MG63 (cell line): Measurements from ENCODE around the gene CWC27. TPM values are rescaled to one million over a fixed set of nuclear protein-coding genes. Genes with fewer than 3 reads are reported as not detected.
"Not testable (repeated sequence)": the region's sequence is repeated elsewhere in the genome, so short reads cannot be mapped to it uniquely, and the experiment has no call there.

Source experiments
- DNase-seq: peaks from one replicate; pipeline ENCODE4 v3.0.0-alpha.2; 2020
- H3K27me3 ChIP-seq: fragments of 250-450 bp; sonication (Bioruptor Pico); 2 replicates; pipeline ENCODE4 v1.5.1; 2020; ENCODE audit warnings: mild to moderate bottlenecking, moderate library complexity
- H3K36me3 ChIP-seq: fragments of 250-450 bp; sonication (Bioruptor Pico); 2 replicates; pipeline ENCODE4 v1.5.1; 2020; ENCODE audit warnings: mild to moderate bottlenecking, moderate library complexity
- H3K4me3 ChIP-seq: fragments of 250-450 bp; sonication (Bioruptor Pico); 2 replicates; pipeline ENCODE4 v1.5.1; 2020; ENCODE audit warnings: mild to moderate bottlenecking, moderate library complexity
- H3K9me3 ChIP-seq: fragments of 250-450 bp; sonication (Bioruptor Pico); 2 replicates; pipeline ENCODE4 v1.5.1; 2020; ENCODE audit warnings: mild to moderate bottlenecking, moderate library complexity
- total RNA-seq: library from RNA; depleted of rRNA; stranded (reverse); fragments of >200 nt; shearing (Covaris generic); gene quantifications from 2 replicates; pipeline ENCODE4 v1.2.3, GENCODE V29; 2014; ENCODE audit warnings: low replicate concordance

The CWC27 gene
- total RNA-seq, 1 experiment from 2014 or later: 12.3 TPM

DNA sequence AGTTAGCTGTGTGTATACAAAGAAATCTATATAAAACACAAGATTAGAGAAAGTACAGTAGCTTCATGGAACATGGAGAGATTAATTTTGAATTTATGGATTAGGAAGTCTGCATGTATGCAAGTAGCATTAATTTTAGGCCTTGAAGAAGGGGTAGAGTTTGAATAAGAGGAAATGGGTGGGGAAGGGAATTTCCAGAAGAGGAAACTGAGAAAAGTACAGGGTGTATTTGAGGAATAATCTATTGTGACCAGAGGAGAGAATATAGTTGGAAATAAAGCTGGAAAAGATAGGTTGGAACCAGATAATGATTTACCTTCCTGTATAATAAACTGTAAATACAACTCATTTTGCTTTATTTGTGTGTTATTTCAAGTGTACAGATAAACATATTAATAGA, 53.6 kb downstream of the CWC27 start:
- DNase-seq: no peak
- Histone ChIP-seq H3K4me3 (no peak overlapping the region), H3K9me3 (no peaks in the 10 kb centered on the region), H3K27me3 (no peaks in the 10 kb centered on the region), H3K36me3 (no peaks in the 10 kb centered on the region)

DNA sequence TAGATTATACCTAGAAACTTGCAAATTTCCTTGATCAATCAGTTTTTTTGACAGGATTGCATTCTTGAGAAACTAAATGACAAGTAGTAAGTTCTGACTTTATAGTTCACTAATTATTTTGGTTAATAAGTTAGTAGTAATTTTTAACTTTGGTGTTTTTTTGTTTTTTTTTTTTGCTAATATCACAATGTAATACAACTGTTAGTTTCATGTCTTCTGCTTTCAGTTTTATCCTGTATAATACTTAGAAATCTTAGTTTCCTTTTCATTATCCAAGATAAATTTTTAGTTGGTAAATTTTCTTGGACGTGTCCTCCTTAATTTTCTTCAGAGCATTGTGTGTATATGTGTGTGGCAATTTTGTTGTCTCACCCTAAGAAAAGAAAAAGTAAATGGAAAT, 57.8 kb downstream of the CWC27 start:
- Histone ChIP-seq H3K9me3 (no peaks in the 10 kb centered on the region; the same call in 1 of the 2 replicates), H3K4me3 (no peak overlapping the region), H3K36me3 (no peaks in the 10 kb centered on the region; the same call in 1 of the 2 replicates), H3K27me3 (no peaks in the 10 kb centered on the region)
- DNase-seq: no peak

DNA sequence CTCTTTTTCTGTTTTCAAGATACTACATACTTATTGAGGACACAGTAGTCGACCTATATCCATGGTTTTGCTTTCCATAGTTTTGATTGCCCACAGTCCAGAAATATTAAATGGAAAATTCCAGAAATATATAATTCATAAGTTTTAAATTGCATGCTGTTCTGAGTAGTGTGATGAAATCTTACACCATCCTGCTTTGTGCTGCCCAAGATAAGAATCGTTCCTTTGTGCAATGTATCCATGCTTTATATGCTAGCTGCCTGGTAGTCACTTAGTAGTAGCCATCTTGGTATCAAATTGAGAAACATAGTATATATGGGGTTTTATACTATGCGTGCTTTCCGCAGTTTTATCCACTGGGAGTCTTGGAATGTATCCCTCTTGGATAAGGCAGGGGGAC, 59.0 kb downstream of the CWC27 start:
- DNase-seq: no peak

DNA sequence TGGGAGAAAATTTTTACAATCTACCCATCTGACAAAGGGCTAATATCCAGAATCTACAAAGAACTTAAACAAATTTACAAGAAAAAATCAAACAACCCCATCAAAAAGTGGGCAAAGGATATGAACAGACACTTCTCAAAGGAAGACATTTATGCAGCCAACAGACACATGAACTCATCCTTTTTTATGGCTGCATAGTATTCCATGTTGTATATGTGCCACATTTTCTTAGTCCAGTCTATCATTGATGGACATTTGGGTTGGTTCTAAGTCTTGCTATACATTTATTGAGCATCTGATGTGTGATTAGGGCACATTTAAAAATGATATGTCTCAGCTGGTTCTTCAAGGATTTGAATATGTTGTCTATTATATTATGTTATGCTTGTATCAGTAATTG, 61.9 kb downstream of the CWC27 start:
- not testable (repeated sequence) for H3K27me3 ChIP-seq, H3K9me3 ChIP-seq, DNase-seq, H3K36me3 ChIP-seq, H3K4me3 ChIP-seq

More for the DNA sequence above, 59.0 kb downstream of the CWC27 start:
- Histone ChIP-seq H3K4me3 (no peak overlapping the region), H3K36me3 (no peaks in the 10 kb centered on the region; the same call in 1 of the 2 replicates), H3K9me3 (no peaks in the 10 kb centered on the region; the same call in 1 of the 2 replicates), H3K27me3 (no peaks in the 10 kb centered on the region)

DNA sequence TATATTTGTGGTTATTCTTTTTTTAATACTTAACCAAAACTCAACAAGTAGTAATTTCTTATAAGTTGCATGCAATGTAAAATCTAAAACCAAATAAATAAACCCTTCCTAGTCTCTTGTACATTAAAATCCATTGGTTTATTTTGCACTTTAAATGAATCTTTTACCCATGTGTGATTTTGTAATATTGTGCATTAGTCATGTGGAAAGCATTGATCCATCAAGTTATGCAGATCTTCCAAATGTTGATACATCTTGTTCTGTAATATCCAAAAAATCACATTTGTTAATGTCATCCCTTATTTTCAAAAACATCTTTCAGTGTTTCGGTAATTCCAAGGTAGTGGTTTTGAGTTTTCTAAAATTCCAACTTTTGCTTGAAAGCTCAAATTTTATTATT, 63.3 kb downstream of the CWC27 start:
- DNase-seq: no peak
- Histone ChIP-seq H3K9me3 (no peaks in the 10 kb centered on the region; the same call in 1 of the 2 replicates), H3K4me3 (no peak overlapping the region), H3K27me3 (no peaks in the 10 kb centered on the region), H3K36me3 (no peaks in the 10 kb centered on the region; the same call in 1 of the 2 replicates)

DNA sequence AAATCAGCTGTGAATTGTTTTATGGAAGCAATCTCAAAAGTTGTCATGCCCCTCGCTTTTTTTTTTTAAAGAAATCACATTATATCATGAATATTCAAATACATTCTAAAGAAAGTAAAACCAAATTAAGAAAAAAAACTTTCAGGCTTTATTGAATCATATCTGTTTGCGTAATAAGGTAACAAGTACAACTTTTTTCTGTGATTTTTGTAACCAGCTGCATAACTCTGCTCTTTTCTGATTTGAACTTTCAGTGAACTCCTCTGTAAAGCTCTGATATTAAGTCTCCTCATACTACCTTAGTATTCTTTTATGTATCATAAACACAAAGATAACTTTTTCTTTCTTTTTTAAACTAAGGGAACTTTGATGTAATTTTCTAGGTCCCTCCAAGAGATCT, 65.3 kb downstream of the CWC27 start:
- Histone ChIP-seq H3K9me3 (no peaks in the 10 kb centered on the region), H3K4me3 (no peak overlapping the region), H3K36me3 (no peaks in the 10 kb centered on the region), H3K27me3 (no peaks in the 10 kb centered on the region)
- DNase-seq: no peak

DNA sequence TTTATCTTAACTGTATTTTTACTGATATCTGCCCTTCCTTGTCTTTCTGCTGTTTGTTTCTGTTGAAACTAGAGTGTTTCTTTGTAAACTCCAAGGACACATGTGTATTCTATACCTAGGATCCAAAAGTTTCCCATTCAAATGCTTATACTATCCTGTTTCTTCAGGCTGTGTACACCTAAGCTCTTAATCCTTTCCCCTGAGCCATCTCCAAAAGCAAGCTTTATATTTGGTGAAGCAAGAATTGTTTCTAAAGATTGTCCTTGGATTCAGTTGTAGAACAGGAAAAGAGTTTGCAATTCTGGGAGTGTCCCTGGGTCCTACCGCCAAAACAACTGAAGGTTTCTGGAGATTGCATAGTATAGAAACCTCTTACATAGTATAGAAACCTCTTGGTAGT, 65.9 kb downstream of the CWC27 start:
- no peak for DNase-seq
- H3K9me3 ChIP-seq: no peaks in the 10 kb centered on the region
- no peaks in the 10 kb centered on the region for H3K36me3 ChIP-seq
- H3K4me3 ChIP-seq: no peak overlapping the region
- no peaks in the 10 kb centered on the region for H3K27me3 ChIP-seq

DNA sequence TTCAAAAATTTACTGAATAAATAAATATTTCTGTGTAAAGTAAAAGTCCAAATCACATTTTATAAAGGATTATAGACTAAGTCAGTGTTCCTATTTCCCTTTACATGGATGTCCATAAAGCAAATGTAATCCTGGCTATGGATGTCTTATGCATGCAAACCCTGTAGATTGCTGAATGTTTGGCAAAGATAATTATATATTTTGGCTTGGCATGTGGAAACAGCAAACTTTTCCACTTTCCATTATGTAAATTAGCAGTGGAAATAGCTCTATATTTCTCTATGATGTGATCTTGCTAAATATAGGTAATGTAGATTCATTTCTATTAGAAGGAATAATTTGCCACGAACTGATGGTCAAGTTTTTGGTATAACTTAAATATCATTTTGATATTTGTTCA, 66.5 kb downstream of the CWC27 start:
- DNase-seq: no peak
- H3K36me3 ChIP-seq: no peaks in the 10 kb centered on the region
- no peaks in the 10 kb centered on the region for H3K9me3 ChIP-seq
- no peaks in the 10 kb centered on the region for H3K27me3 ChIP-seq
- H3K4me3 ChIP-seq: no peak overlapping the region

DNA sequence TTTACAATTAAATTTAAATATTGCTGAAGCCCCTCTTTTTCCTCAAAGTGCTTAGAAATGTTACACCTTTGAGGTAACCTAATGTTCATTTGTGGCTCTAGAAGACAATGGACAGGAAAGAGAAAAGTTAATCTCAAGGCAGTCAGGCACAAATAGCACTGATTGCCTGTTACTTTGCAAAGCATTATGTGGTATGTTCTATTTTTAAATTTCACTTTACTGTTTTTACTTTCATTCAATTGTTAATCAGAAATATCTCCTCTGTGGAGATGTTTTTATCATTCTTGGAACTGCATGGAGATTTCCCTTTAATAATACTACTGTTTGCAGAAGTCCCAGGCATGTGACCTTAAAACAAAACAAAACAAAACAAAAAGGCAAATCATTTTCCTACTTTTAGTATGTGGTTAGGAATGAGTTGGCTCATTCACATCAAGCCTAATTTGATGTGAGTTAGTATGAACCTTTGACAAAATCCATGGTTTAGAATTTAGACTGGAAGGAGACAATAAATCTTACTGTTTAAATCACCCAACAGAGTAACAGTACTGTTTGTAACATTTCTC, 67.5 kb downstream of the CWC27 start:
- no peak overlapping the region for H3K4me3 ChIP-seq
- no peak for DNase-seq

DNA sequence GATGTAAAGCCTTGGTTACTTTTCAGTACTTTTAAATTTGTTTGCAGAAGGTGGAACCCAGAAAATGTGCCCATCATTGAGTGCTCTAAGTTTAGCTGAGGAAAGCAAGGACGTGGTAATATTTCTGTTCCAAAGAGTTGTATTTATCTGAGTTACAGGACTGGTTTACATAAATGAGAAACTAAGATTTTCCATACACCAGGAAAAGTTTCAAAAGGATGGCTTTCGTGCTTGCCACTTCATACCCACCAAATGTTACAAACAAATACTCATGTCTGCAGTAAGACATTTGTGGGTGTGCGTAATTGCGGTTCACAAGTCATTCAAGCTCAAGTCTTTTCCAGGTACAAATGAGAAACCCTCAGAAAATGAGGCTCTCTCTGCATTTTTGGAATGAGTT, 68.1 kb downstream of the CWC27 start:
- Histone ChIP-seq H3K9me3 (peaks cover 2% of the 10 kb centered on the region; the same call in 1 of the 2 replicates), H3K27me3 (no peaks in the 10 kb centered on the region), H3K36me3 (peaks cover 6% of the 10 kb centered on the region; the same call in 1 of the 2 replicates), H3K4me3 (no peak overlapping the region)
- no peak for DNase-seq

More for the DNA sequence above, 67.5 kb downstream of the CWC27 start:
- Histone ChIP-seq H3K36me3 (peaks cover 3% of the 10 kb centered on the region; the same call in 1 of the 2 replicates), H3K9me3 (peaks cover 2% of the 10 kb centered on the region; the same call in 1 of the 2 replicates), H3K27me3 (no peaks in the 10 kb centered on the region)

DNA sequence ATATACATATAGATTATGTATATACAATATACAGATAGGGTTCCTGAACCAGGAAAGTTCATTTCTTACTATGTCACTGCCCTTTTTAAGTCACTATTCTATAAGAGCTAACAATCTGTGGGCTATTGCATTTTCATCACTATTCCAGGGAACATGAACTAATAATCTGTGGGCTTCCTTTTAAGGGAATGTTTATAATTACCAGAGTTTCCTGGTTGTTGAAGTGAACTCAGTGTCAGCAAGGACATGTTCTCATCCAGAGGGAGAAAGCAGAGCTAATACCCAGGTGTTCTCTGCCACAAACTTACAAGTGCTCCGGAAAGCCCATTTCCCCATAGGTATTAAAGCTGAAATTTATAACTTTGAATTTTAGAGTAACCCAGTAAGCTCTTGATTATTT, 69.6 kb downstream of the CWC27 start:
- no peak for DNase-seq
- H3K27me3 ChIP-seq: no peaks in the 10 kb centered on the region

DNA sequence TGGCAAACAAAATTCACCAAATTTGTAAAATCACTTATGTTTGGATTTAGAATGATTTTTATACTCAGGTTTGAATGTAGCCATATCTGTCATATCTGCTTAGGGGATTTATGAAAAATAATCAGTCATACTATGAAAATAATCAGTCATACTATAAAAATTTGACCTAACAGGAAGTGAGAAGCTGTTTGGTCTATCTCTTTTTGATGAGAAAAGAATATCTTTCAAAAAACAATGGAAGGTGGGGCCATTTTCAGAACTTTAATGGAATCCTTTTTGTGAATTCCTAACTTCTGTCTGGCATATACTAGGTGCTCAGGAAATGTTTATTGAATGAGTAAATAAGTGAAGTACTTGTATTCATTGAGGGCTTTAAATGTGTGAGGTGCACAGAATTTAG, 70.1 kb downstream of the CWC27 start:
- H3K4me3 ChIP-seq: no peak overlapping the region
- no peak for DNase-seq
- peaks cover 7% of the 10 kb centered on the region; the same call in 1 of the 2 replicates for H3K36me3 ChIP-seq
- peaks cover 2% of the 10 kb centered on the region; the same call in 1 of the 2 replicates for H3K9me3 ChIP-seq
- no peaks in the 10 kb centered on the region for H3K27me3 ChIP-seq

More for the DNA sequence above, 69.6 kb downstream of the CWC27 start:
- H3K9me3 ChIP-seq: peaks cover 2% of the 10 kb centered on the region; the same call in 1 of the 2 replicates
- peaks cover 7% of the 10 kb centered on the region; the same call in 1 of the 2 replicates for H3K36me3 ChIP-seq
- H3K4me3 ChIP-seq: no peak overlapping the region

DNA sequence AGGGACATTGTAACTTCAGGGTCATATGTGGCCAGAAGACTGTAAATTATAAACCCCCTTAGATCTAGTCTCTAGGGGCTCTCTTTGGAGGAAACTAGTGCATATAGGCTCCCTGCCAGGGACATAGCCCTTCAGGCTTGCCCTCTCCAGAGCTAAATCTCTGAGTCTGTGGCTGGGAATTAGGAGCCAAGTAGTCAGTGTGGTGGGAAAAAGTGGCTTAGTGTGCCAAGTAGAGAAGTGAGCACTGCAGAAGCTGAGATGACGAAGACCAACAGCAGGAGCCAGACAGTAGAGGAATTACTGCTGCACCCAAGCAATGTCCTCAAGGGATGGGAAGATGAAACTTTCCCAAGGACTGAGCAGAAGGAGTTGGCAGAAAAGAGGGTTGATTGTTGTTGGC, 71.2 kb downstream of the CWC27 start:
- no peaks in the 10 kb centered on the region for H3K27me3 ChIP-seq
- peaks cover 2% of the 10 kb centered on the region for H3K9me3 ChIP-seq
- H3K36me3 ChIP-seq: peaks cover 7% of the 10 kb centered on the region
- no peak overlapping the region for H3K4me3 ChIP-seq
- no peak for DNase-seq

DNA sequence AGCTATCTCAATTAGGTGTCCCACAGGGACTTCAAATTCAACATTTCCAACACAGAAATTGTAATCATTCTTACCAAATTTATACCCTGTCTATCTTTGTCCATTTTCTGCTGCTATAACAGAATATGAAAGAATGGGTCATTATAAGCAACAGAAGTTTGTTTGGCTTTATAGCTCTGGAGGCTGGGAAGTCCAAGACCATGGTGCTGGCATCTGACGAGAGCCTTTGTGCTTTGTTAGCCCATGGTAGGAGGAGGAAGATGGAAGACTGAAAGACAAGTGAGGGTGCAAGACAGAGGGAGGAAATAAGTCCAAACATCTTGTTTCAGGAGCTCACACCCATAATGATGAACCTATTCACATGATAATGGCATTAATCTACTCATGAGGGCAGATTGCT, 72.2 kb downstream of the CWC27 start:
- no peak for DNase-seq
- peaks cover 8% of the 10 kb centered on the region for H3K9me3 ChIP-seq
- peaks cover 13% of the 10 kb centered on the region for H3K36me3 ChIP-seq
- no peaks in the 10 kb centered on the region for H3K27me3 ChIP-seq
- H3K4me3 ChIP-seq: no peak overlapping the region

DNA sequence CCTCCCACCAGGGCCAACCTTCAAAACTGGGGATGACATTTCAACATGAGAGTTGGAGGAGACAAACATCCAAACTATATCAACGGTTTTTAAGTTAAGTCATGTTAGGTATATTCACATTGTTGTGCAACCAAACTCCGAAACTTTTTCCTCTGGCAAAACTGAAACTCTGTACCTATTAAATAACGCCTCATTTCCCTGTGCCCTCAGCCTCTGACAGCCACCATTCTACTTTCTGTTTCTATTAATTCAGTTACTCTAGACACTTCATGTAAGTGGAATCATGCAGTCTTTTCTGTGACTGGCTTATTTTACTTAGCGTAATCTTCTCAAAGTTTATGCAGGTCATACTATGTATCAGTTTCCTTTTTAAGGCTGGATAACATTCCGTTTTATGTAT, 85.0 kb downstream of the CWC27 start:
- Histone ChIP-seq H3K4me3 (no peak overlapping the region), H3K27me3 (no peaks in the 10 kb centered on the region), H3K36me3 (no peaks in the 10 kb centered on the region; the same call in 1 of the 2 replicates), H3K9me3 (no peaks in the 10 kb centered on the region; the same call in 1 of the 2 replicates)
- DNase-seq: no peak

DNA sequence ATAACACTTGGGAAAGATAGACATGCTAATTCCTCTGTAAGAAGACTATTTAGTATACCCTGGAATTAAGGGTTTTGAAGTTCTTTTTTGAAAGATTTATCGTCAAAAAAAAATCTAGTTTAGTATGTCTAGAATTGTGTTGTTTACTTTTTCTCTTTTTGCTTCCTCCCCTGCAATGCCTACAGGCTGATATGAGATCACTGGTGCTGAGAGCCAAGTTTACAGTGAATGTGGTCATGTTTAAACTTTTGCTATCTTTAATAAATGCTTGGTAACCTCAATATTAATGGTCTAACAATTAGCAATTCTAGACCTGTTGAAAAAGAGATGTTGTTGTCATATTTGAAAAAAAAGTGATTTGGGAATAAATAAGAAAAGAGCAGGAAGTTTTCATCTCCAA, 86.1 kb downstream of the CWC27 start:
- no peak overlapping the region for H3K4me3 ChIP-seq
- H3K27me3 ChIP-seq: no peaks in the 10 kb centered on the region
- H3K36me3 ChIP-seq: no peaks in the 10 kb centered on the region; the same call in 1 of the 2 replicates
- H3K9me3 ChIP-seq: no peaks in the 10 kb centered on the region; the same call in 1 of the 2 replicates
- DNase-seq: peak; percentile 2

DNA sequence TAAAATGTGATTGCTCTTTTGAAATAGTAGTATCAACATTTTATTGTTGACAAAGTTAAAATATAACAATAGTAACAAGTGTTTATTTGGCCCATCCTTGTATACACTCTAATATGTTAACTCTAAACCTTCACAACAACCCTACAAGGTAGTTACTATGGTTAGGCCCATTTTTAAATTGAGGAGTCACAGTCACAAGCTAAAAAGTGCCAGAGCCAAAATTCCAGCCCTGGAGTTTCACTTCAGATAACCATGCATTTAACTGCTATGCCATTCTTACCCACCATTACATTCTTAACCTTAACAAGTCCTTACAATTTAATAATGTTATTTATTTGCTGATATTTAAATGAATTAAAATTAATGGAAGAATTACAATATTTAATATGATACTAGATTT, 91.2 kb downstream of the CWC27 start:
- no peak for DNase-seq
- Histone ChIP-seq H3K27me3 (no peaks in the 10 kb centered on the region), H3K9me3 (no peaks in the 10 kb centered on the region; the same call in 1 of the 2 replicates), H3K36me3 (no peaks in the 10 kb centered on the region; the same call in 1 of the 2 replicates), H3K4me3 (no peak overlapping the region)

DNA sequence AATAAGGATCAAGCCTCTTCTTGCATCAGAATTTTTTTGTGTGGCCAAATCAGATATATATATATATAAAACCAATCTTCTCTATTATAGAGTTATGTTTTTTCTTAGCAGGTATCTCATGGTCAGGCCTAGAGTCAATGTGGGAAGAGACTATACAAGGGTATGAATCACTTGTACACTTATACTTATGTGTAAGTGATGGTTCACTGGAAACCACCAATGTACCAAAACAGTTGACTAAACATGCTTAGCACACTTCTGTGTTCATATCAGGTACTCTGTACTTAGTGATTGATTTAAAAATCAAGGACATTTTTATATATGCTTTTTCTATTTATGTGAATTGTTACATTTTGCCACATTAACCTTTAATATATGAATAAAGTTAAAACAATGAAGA, 92.6 kb downstream of the CWC27 start:
- H3K9me3 ChIP-seq: no peaks in the 10 kb centered on the region; the same call in 1 of the 2 replicates
- H3K4me3 ChIP-seq: no peak overlapping the region
- no peaks in the 10 kb centered on the region; the same call in 1 of the 2 replicates for H3K36me3 ChIP-seq
- DNase-seq: no peak
- no peaks in the 10 kb centered on the region for H3K27me3 ChIP-seq
